ENCODE results near the gene CYB561. TPM values are rescaled to one million over a fixed set of nuclear protein-coding genes. Genes with fewer than 3 reads are reported as not detected.

The CYB561 gene
- total and polyA plus RNA-seq, 2 donors (not counting 3 experiments of a cell fraction or from before 2014, with no cell fraction given): 34.9 to 71.1 TPM

GRCh38 chr17:63475491-63476412, 29.6 kb upstream of the CYB561 start:
- BruUV-seq (replicated peaks): no TSS peak
- TF ChIP-seq JUN (IDR thresholded peaks at IDR 0.05; ENCODE audit: borderline replicate concordance, insufficient read depth, insufficient read length, low read depth) (no peak), POLR2AphosphoS5 (IDR thresholded peaks at IDR 0.05; ENCODE audit: insufficient read depth, low read depth, low read length) (no peak), POLR2A (IDR thresholded peaks at IDR 0.05; ENCODE audit: low read depth, low read length) (no peak), GATA2 (IDR thresholded peaks at IDR 0.05; ENCODE audit: insufficient read depth, insufficient read length, low read depth, low read length) (no peak), MYC (IDR thresholded peaks at IDR 0.05; ENCODE audit: low read depth, low read length) (no peak), EZH2 (IDR thresholded peaks at IDR 0.05; ENCODE audit: borderline replicate concordance, low read depth, low read length, severe bottlenecking) (no peak), FOS (IDR thresholded peaks at IDR 0.05; ENCODE audit: borderline replicate concordance, insufficient read depth, low read length) (no peak)
- TF ChIP-seq, protein P1, sequence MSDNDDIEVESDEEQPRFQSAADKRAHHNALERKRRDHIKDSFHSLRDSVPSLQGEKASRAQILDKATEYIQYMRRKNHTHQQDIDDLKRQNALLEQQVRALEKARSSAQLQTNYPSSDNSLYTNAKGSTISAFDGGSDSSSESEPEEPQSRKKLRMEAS (IDR thresholded peaks at IDR 0.05; ENCODE audit: insufficient read depth, insufficient read length): no peak
- TF ChIP-seq, protein P2, sequence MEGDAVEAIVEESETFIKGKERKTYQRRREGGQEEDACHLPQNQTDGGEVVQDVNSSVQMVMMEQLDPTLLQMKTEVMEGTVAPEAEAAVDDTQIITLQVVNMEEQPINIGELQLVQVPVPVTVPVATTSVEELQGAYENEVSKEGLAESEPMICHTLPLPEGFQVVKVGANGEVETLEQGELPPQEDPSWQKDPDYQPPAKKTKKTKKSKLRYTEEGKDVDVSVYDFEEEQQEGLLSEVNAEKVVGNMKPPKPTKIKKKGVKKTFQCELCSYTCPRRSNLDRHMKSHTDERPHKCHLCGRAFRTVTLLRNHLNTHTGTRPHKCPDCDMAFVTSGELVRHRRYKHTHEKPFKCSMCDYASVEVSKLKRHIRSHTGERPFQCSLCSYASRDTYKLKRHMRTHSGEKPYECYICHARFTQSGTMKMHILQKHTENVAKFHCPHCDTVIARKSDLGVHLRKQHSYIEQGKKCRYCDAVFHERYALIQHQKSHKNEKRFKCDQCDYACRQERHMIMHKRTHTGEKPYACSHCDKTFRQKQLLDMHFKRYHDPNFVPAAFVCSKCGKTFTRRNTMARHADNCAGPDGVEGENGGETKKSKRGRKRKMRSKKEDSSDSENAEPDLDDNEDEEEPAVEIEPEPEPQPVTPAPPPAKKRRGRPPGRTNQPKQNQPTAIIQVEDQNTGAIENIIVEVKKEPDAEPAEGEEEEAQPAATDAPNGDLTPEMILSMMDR (IDR thresholded peaks at IDR 0.05; ENCODE audit: extremely low read depth in 1 of 2, insufficient read depth in 1 of 2, low read depth in 1 of 2, low read length in 2 of 2): no peak
- no peaks in the 10 kb centered on the region for H3K79me2 ChIP-seq (ENCODE audit: control insufficient read depth, insufficient read depth, low read length)
- H3K9me1 ChIP-seq (replicated peaks; ENCODE audit: control insufficient read depth, extremely low read depth, insufficient read depth, low read length): no peaks in the 10 kb centered on the region
- H4K20me1 ChIP-seq (replicated peaks; ENCODE audit: control insufficient read depth, extremely low read depth, insufficient read depth, low read length): no peaks in the 10 kb centered on the region
- no peaks in the 10 kb centered on the region for H3K27me3 ChIP-seq (ENCODE audit: control insufficient read depth in 2 of 2, insufficient read depth in 2 of 2, low read length in 2 of 2)
- FAIRE-seq (no peak), DNase-seq (ENCODE audit: low read depth, low spot score) (no peak)
- peaks cover 31% of the 10 kb centered on the region for H3K4me1 ChIP-seq (ENCODE audit: control insufficient read depth, extremely low read depth, insufficient read depth, low read length)
- peak overlapping the region; percentile 68 for H3K27ac ChIP-seq (ENCODE audit: insufficient read depth, low read depth, low read length)
- CTCF ChIA-PET: interaction anchor here (1.6 to 11.1 kb wide), 6 partner anchors 6 to 136 kb away, joined by 7 to 540 read pairs (median 42); partner anchors contain the start of gene CYB561
- H3K9ac ChIP-seq (replicated peaks; ENCODE audit: extremely low read depth, insufficient read depth, low read length): no peak overlapping the region
- POLR2A ChIA-PET: interaction anchor here (1.4 to 2.2 kb wide), 2 partner anchors 29 to 44 kb away, joined by 3 to 13 read pairs; partner anchors contain the start of gene CYB561
- peaks cover 0 to 11% of the 10 kb centered on the region in 2 experiments for H3K36me3 ChIP-seq (ENCODE audit: control insufficient read depth in 2 of 2, extremely low read depth in 1 of 2, insufficient read depth in 2 of 2, low read length in 2 of 2)
- no peak overlapping the region for H2AFZ ChIP-seq (ENCODE audit: low read depth, low read length)
- H3K4me3 ChIP-seq (replicated peaks in 1 of 3; ENCODE audit: insufficient read depth in 1 of 3, low read depth in 1 of 3, low read length in 3 of 3): no peak overlapping the region
- H3K4me2 ChIP-seq (ENCODE audit: insufficient read depth, low read length): no peak overlapping the region
- intact Hi-C loops (cut with micrococcal nuclease) (loop anchor here (2.0 kb wide), 1 partner anchor 15 kb away; no protein-coding TSS in a partner anchor), dilution Hi-C loops (cut with MboI; ENCODE audit: extremely low pct_ligation_motif_present, low sequenced_read_pairs) (no loop called here)
- H3K9me3 ChIP-seq (replicated peaks; ENCODE audit: control insufficient read depth, insufficient read depth, low read length): no peaks in the 10 kb centered on the region

Data from endothelial cell of umbilical vein (primary cell).